Endodermal cell (in vitro differentiated cells): Measurements from ENCODE around the gene C4B. TPM values are rescaled to one million over a fixed set of nuclear protein-coding genes. Genes with fewer than 3 reads are reported as not detected.

Source experiments
- DNase-seq: peaks from one replicate; pipeline ENCODE4 v3.0.0-alpha.2; 2017
- H3K27ac ChIP-seq: 2 replicates; pipeline ENCODE4 v1.5.1; 2013; ENCODE audit warnings: mild to moderate bottlenecking, low read depth, low read length, moderate library complexity
- H3K27me3 ChIP-seq: 2 replicates; pipeline ENCODE4 v1.6.1; 2013; ENCODE audit warnings: mild to moderate bottlenecking, low read length, moderate library complexity; ENCODE audit not compliant: insufficient read depth, control insufficient read depth, poor library complexity, severe bottlenecking
- H3K36me3 ChIP-seq: 2 replicates; pipeline ENCODE4 v1.7.0; 2013; ENCODE audit warnings: mild to moderate bottlenecking, low read length, moderate library complexity; ENCODE audit not compliant: control insufficient read depth, insufficient read depth
- H3K4me1 ChIP-seq: one replicate; pipeline ENCODE4 v1.7.0; 2013; ENCODE audit warnings: low read length; ENCODE audit not compliant: control insufficient read depth, insufficient read depth
- H3K4me3 ChIP-seq: 2 replicates; pipeline ENCODE4 v1.5.1; 2013; ENCODE audit warnings: mild to moderate bottlenecking, low read length, moderate library complexity
- H3K9ac ChIP-seq: 2 replicates; pipeline ENCODE4 v1.6.1; 2013; ENCODE audit warnings: mild to moderate bottlenecking, low read length, moderate library complexity; ENCODE audit not compliant: poor library complexity, severe bottlenecking; ENCODE audit errors: extremely low read depth
- H3K9me3 ChIP-seq: 2 replicates; pipeline ENCODE4 v1.6.1; 2013; ENCODE audit warnings: mild to moderate bottlenecking, low read length, moderate library complexity; ENCODE audit not compliant: control insufficient read depth
- H3K27ac Mint-ChIP-seq: 2 replicates; pipeline ENCODE4 v1.8.0; 2020; ENCODE audit warnings: mixed read lengths
- H3K27me3 Mint-ChIP-seq: 2 replicates; pipeline ENCODE4 v1.8.0; 2021; ENCODE audit warnings: mild to moderate bottlenecking, mixed read lengths; ENCODE audit not compliant: insufficient read depth
- H3K36me3 Mint-ChIP-seq: 2 replicates; pipeline ENCODE4 v1.8.0; 2020; ENCODE audit warnings: low read depth, mixed read lengths
- H3K4me1 Mint-ChIP-seq: 2 replicates; pipeline ENCODE4 v1.8.0; 2020; ENCODE audit warnings: mixed read lengths
- H3K4me3 Mint-ChIP-seq: 2 replicates; pipeline ENCODE4 v1.8.0; 2020; ENCODE audit warnings: mild to moderate bottlenecking, moderate library complexity, mixed read lengths
- H3K9me3 Mint-ChIP-seq: 2 replicates; pipeline ENCODE4 v1.8.0; 2020; ENCODE audit warnings: mild to moderate bottlenecking, mixed read lengths
- WGBS, 2 experiments: methylation state at CpG; one replicate each; pipeline versions ENCODE4 v1.1.5 to v1.1.7; 2013; ENCODE audit warnings: missing lambda C conversion rate in 2 of 2, mixed read lengths in 1 of 2; ENCODE audit not compliant: insufficient coverage in 1 of 2, insufficient read length in 1 of 2; 5-methylcytosine and 5-hydroxymethylcytosine counted together
- total RNA-seq, 2 donors: library from RNA; stranded (reverse); fragmentation: NEBNext Ultra II Directional in 1 of 2; extraction: Animal tissue kit (Norgen Biotek cat#: 25700) in 1 of 2; gene quantifications; 2 replicates in 1 of 2; 3 replicates in 1 of 2; pipeline ENCODE4 v1.2.1, GENCODE V29; 2021
- TF ChIP-seq, protein P1 (sequence below): fragments of 200-600 bp; sonication (generic); conservative IDR thresholded peaks from 2 replicates; pipeline ENCODE4 v1.5.0; 2021; ENCODE audit warnings: antibody characterized with exemption, mild to moderate bottlenecking

The C4B gene
- total RNA-seq, 2 donors from 2014 or later = 3.7 to 5.5 TPM

DNA sequence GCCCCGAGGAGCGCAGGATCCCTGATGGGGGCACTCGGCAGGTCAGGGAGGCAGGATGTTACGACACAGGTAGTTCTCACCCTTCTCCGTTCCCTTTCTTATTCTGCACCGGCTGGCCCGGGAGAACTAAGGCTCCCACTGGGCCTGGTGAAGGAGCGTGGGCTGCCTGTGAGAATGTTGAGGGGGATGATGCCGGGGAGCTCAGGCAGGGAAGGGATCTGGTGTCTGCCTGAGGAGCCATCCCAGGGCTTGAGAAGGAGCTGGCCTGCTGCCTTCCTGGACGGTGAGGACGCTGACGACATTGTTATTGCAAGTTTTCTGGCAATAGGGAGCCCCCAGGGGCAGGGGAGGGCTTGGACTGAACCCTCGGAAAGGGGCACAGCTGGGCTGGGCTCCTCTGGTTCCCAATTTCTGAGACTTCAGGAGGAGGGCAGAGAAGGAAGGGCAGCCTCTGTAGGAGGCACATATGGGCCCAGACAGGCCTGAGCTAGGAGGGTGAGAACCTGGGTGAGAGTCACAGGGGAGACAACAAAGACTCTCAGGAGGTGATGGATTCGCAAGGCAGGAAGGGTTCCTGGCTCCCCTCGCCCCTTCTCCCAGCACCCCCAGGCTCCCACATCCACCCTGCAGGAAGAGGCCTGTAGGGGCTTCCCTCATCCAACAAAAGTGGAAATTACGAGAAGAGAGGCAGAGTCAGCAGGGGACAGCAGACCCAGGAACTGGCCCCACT, 56.4 kb downstream of the C4B start:
- Mint-ChIP-seq H3K9me3 (no peaks in the 10 kb centered on the region), H3K4me1 (peaks cover 8% of the 10 kb centered on the region), H3K27me3 (peaks cover 1% of the 10 kb centered on the region), H3K4me3 (no peak overlapping the region), H3K27ac (no peak overlapping the region), H3K36me3 (no peaks in the 10 kb centered on the region)
- no peaks in the 10 kb centered on the region for H3K27me3 ChIP-seq
- H3K4me3 ChIP-seq = no peak overlapping the region
- TF ChIP-seq, protein P1, sequence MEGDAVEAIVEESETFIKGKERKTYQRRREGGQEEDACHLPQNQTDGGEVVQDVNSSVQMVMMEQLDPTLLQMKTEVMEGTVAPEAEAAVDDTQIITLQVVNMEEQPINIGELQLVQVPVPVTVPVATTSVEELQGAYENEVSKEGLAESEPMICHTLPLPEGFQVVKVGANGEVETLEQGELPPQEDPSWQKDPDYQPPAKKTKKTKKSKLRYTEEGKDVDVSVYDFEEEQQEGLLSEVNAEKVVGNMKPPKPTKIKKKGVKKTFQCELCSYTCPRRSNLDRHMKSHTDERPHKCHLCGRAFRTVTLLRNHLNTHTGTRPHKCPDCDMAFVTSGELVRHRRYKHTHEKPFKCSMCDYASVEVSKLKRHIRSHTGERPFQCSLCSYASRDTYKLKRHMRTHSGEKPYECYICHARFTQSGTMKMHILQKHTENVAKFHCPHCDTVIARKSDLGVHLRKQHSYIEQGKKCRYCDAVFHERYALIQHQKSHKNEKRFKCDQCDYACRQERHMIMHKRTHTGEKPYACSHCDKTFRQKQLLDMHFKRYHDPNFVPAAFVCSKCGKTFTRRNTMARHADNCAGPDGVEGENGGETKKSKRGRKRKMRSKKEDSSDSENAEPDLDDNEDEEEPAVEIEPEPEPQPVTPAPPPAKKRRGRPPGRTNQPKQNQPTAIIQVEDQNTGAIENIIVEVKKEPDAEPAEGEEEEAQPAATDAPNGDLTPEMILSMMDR = no peak
- H3K9me3 ChIP-seq = no peaks in the 10 kb centered on the region
- H3K36me3 ChIP-seq = no peaks in the 10 kb centered on the region
- peak; percentile 80 for DNase-seq
- no peaks in the 10 kb centered on the region for H3K4me1 ChIP-seq
- H3K27ac ChIP-seq = no peak overlapping the region
- WGBS, 2 experiments = 60 to 76% methylated on average over 5 to 16 of the region's 16 CpGs
- no peak overlapping the region for H3K9ac ChIP-seq

DNA sequence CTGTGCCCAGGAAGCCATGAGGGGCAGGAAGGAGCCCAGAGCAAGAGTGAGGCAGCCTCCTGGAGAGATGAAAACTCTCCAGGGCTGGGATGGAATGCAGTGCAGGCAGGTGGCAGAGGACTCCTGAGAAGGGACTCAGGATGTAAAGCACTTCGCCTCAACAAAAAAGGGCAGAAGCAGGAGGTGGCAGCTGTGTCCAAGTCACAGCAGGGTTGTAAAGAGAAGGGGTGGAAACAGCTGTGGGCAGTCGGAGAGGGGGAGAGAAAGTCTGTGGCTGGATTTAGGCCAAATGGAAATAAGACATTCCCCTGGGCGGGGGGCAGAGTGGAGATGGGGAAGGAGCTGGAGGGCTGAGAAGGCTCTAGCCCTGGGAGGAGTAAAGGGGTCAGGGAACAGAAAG, 58.5 kb downstream of the C4B start:
- Histone ChIP-seq H3K27ac (no peak overlapping the region), H3K36me3 (no peaks in the 10 kb centered on the region), H3K4me1 (no peaks in the 10 kb centered on the region), H3K27me3 (no peaks in the 10 kb centered on the region), H3K4me3 (no peak overlapping the region), H3K9ac (no peak overlapping the region), H3K9me3 (no peaks in the 10 kb centered on the region)
- no peak for DNase-seq
- peaks cover 1% of the 10 kb centered on the region for H3K27me3 Mint-ChIP-seq
- peaks cover 8% of the 10 kb centered on the region for H3K4me1 Mint-ChIP-seq
- no peak overlapping the region for H3K4me3 Mint-ChIP-seq
- 43 to 77% methylated on average over 1 to 3 of the region's 3 CpGs for WGBS, 2 experiments
- TF ChIP-seq, protein P1 = no peak
- no peak overlapping the region for H3K27ac Mint-ChIP-seq
- H3K36me3 Mint-ChIP-seq = no peaks in the 10 kb centered on the region
- H3K9me3 Mint-ChIP-seq = no peaks in the 10 kb centered on the region

DNA sequence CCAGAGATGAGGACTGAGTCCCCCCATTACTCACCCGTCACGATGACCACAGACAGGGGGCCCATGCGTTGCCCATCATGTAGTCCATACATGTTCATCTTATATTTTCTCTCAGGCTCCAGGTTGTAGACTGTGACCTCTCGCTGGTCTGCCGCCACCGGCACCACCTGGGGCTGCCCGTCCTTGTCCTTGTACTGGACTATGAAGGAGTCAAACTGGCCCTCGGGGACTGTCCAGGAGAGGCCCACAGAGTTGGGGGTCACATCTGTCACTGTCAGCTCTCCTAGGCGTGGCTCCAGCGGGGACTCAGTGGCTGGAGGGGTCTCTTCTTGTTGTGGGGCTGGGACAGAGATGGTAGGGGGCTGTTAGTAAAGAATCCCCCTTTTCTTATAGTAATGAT, 59.0 kb downstream of the C4B start:
- no peak overlapping the region for H3K4me3 Mint-ChIP-seq
- no peaks in the 10 kb centered on the region for H3K9me3 Mint-ChIP-seq
- WGBS, 2 experiments = 91 to 95% methylated on average over 7 to 10 of the region's 10 CpGs
- H3K36me3 ChIP-seq = no peaks in the 10 kb centered on the region
- DNase-seq = no peak
- H3K9ac ChIP-seq = no peak overlapping the region
- TF ChIP-seq, protein P1 = no peak
- H3K27ac Mint-ChIP-seq = no peak overlapping the region
- peaks cover 1% of the 10 kb centered on the region for H3K27me3 Mint-ChIP-seq
- H3K4me1 Mint-ChIP-seq = peaks cover 8% of the 10 kb centered on the region
- H3K4me3 ChIP-seq = no peak overlapping the region
- H3K36me3 Mint-ChIP-seq = no peaks in the 10 kb centered on the region
- H3K4me1 ChIP-seq = no peaks in the 10 kb centered on the region
- H3K27me3 ChIP-seq = no peaks in the 10 kb centered on the region
- no peaks in the 10 kb centered on the region for H3K9me3 ChIP-seq
- no peak overlapping the region for H3K27ac ChIP-seq
